Measurements from ENCODE around the gene FAT2.

FAT2 gene

DNA sequence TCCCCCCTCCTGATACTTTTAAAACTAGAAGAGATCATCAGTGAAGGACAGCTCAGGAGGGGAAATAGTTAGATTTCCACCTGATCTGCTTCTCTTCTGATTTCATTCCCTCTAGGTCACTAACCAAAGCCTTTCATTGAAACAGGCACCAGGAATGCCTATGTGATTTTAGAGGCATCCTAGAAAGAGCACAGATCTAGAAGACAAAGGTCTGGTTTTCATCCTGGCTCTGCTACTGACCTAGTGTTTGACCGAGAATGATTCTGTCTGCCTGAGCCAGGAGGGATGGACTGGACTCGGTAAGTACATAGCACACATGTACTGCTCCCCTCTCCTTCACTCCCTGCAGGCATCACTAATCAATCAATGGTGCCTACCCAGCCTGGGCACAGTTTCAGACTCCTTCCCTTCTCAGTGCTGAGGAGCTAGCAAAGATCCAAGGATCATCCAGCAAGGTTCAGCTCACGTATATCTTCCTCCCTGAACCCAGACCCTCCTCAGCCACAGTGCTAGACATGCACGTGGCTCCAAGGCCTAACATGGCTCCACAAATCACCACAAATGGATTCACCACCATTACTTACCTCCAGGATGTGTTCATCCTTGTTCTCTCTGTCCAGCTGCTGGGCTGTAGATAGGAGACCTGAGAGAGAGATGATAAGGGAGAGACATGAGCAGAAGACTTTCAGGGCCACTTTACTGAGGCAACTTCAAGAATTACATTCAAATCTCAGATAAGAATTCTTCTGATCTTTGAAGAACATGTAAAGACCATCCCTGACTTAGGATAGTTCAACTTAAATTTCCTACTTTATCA lies 35.2 kb downstream of the FAT2 start:
- ChIA-PET POLR2A (no interaction called here), CTCF (interaction anchor here (1.2 kb wide), 1 partner anchor 32 kb away, joined by 3 read pairs; no protein-coding TSS in a partner anchor)

DNA sequence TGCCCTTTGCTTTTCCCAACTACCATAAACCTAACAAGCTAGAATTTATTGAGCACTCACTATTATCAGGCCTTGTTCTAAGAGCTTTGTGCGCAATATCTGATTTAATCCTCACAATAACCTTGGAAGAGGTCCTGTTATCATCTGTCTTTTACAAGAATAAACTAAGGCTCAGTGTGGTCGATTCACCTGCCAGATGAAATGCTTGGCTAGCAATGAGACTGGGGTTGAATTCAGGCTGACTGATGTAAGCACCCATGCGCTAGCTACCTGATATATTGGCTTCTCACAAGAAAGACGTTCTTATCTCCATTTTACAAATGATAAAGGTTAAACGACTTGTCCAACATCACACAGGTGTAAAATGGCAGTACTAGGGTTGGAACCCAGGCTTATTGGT lies 37.4 kb downstream of the FAT2 start:
- ChIA-PET POLR2A (no interaction called here), CTCF (no interaction called here)
- TF ChIP-seq, protein P1, sequence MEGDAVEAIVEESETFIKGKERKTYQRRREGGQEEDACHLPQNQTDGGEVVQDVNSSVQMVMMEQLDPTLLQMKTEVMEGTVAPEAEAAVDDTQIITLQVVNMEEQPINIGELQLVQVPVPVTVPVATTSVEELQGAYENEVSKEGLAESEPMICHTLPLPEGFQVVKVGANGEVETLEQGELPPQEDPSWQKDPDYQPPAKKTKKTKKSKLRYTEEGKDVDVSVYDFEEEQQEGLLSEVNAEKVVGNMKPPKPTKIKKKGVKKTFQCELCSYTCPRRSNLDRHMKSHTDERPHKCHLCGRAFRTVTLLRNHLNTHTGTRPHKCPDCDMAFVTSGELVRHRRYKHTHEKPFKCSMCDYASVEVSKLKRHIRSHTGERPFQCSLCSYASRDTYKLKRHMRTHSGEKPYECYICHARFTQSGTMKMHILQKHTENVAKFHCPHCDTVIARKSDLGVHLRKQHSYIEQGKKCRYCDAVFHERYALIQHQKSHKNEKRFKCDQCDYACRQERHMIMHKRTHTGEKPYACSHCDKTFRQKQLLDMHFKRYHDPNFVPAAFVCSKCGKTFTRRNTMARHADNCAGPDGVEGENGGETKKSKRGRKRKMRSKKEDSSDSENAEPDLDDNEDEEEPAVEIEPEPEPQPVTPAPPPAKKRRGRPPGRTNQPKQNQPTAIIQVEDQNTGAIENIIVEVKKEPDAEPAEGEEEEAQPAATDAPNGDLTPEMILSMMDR (IDR thresholded peaks at IDR 0.05; ENCODE audit: insufficient read depth, low read length, missing control alignments) = no peak
- no peak for DNase-seq (ENCODE audit: low read depth, low spot score)
- no peak overlapping the region for H3K4me3 ChIP-seq (ENCODE audit: low read depth, low read length)

More for the DNA sequence above, 35.2 kb downstream of the FAT2 start:
- TF ChIP-seq, protein P1 (IDR thresholded peaks at IDR 0.05; ENCODE audit: insufficient read depth, low read length, missing control alignments) = no peak
- no peak overlapping the region for H3K4me3 ChIP-seq (ENCODE audit: low read depth, low read length)
- no peak for DNase-seq (ENCODE audit: low read depth, low spot score)

DNA sequence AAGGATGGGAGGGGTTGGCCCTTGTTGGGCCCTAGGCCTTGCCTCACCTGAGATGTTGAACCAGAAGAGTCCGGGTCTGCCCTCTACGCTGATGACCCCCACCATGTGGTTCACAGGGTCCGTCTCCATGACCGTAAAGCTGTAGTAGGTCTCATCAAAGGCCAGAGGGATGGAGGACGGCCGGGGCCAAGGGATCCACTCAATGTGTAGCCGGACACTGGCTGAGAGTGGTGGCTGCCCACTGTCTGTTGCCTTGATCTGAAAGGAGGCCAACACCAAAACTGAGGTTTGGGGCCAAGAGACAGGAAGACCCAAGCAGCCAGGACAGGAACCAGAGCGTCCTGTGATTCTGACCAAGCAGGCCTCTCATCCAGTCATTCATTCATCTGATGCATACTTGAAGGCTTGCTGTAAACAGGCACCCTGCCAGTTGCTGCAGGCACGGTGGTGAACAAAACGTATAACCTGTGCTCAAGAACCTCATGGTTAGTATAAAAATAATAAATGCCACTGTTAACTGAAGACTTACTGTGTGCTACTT lies 37.9 kb downstream of the FAT2 start:
- H3K4me3 ChIP-seq (ENCODE audit: low read depth, low read length) = no peak overlapping the region
- no peak for DNase-seq (ENCODE audit: low read depth, low spot score)
- CTCF ChIA-PET = interaction anchor here (1.0 kb wide), 1 partner anchor 30 kb away, joined by 3 read pairs; no protein-coding TSS in a partner anchor
- POLR2A ChIA-PET = no interaction called here
- TF ChIP-seq, protein P1 (IDR thresholded peaks at IDR 0.05; ENCODE audit: insufficient read depth, low read length, missing control alignments) = no peak

DNA sequence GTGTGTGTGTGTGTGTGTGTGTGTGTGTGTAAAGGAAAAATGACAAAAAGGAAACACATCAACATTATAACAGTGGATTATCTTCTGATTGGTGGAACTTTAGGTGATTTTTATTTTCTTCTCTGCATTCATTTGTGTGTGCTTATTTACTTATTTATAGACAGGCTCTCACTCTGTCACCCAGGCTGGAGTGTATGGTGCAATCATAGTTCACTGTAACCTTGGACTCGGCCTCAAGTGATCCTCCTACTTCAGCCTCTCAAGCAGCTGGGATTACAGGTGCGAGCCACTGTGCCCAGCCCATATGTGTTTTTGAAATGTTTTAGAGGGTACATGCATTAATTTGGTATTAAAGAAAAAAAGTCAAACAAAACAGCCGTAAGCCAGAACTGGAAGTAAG lies 39.1 kb downstream of the FAT2 start:
- TF ChIP-seq, protein P1 (IDR thresholded peaks at IDR 0.05; ENCODE audit: insufficient read depth, low read length, missing control alignments) = no peak
- POLR2A ChIA-PET = no interaction called here
- DNase-seq (ENCODE audit: low read depth, low spot score) = no peak
- CTCF ChIA-PET = interaction anchor here (1.0 kb wide), 1 partner anchor 29 kb away, joined by 3 read pairs; no protein-coding TSS in a partner anchor
- H3K4me3 ChIP-seq (ENCODE audit: low read depth, low read length) = no peak overlapping the region

DNA sequence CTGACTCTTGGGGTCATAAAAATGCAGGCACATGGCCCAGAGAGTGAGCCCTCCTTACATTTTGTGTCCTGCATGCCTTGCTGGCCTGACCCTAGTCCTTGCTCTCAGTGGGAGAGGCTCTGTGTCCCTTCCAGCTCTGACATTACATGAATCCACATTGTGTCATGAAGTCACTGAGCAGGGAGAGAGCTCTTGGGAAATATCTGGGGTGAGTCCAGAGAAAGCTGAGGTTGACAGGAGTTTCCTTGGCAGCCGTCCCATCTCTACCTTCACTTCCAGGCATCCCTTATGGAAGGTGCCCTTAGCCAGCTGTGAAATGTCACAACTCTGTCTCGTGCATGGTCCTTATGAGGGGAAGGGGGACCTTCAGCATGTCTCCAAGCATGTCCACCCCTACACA lies 41.0 kb downstream of the FAT2 start:
- POLR2A ChIA-PET = no interaction called here
- no peak overlapping the region for H3K4me3 ChIP-seq (ENCODE audit: low read depth, low read length)
- DNase-seq (ENCODE audit: low read depth, low spot score) = no peak
- TF ChIP-seq, protein P1 (IDR thresholded peaks at IDR 0.05; ENCODE audit: insufficient read depth, low read length, missing control alignments) = no peak
- CTCF ChIA-PET = no interaction called here

DNA sequence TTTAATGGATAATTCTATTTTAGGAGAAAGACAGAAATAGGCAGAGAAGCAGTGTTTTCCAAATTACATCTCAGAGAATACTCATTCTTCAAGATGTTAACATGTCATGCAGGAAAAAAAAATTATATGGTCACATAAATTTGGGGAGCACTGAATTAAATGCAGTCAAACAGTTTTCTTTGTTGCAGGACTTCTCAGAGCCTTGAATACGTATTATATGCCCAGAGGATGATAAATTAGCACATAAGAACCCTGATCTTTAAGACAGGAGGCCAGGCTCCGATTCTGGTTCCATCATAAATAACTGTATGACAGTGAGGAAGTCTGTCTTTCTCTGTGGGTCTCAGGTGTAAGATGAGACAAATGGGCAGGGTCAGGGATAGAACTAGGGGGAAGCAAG lies 41.4 kb downstream of the FAT2 start:
- POLR2A ChIA-PET = no interaction called here
- no peak overlapping the region for H3K4me3 ChIP-seq (ENCODE audit: low read depth, low read length)
- CTCF ChIA-PET = no interaction called here
- TF ChIP-seq, protein P1 (IDR thresholded peaks at IDR 0.05; ENCODE audit: insufficient read depth, low read length, missing control alignments) = no peak
- DNase-seq (ENCODE audit: low read depth, low spot score) = no peak

All from AG04449 (cell line).